GM08714 (cell line): Measurements from ENCODE around the gene LSAMP.
"Not testable (repeated sequence)": the region's sequence is repeated elsewhere in the genome, so short reads cannot be mapped to it uniquely, and the experiment has no call there.

Experiments
- H3K4me3 ChIP-seq: fragments of 200-500 bp; sonication (Bioruptor generic); 2 replicates; pipeline ENCODE4 v1.5.1; 2014; ENCODE audit warnings: mild to moderate bottlenecking, low read length, inconsistent platforms
- ZNF274 ChIP-seq: IDR thresholded peaks from 2 replicates; pipeline ENCODE4 v1.6.1; 2012; ENCODE audit warnings: mild to moderate bottlenecking, low read depth, low read length

The LSAMP gene

GRCh38 chr3:115766587-115767482 is 678.5 kb downstream of the LSAMP start:
- no peak overlapping the region for H3K4me3 ChIP-seq
- no peak for TF ChIP-seq ZNF274

GRCh38 chr3:115761927-115762305 is 683.4 kb downstream of the LSAMP start:
- TF ChIP-seq ZNF274: no peak
- H3K4me3 ChIP-seq: no peak overlapping the region

GRCh38 chr3:115760716-115761115 is 684.6 kb downstream of the LSAMP start:
- TF ChIP-seq ZNF274: no peak
- H3K4me3 ChIP-seq: no peak overlapping the region

- no peak for TF ChIP-seq ZNF274
- no peak overlapping the region for H3K4me3 ChIP-seq
Observed at GRCh38 chr3:115758076-115758763, 687.1 kb downstream of the LSAMP start.

- not testable (repeated sequence) for H3K4me3 ChIP-seq
Observed at GRCh38 chr3:115752978-115753377, 692.3 kb downstream of the LSAMP start.
